Measurements from ENCODE around the gene DEFB113. TPM values are rescaled to one million over a fixed set of nuclear protein-coding genes. Genes with fewer than 3 reads are reported as not detected.
"Not testable (repeated sequence)": the region's sequence is repeated elsewhere in the genome, so short reads cannot be mapped to it uniquely, and the experiment has no call there.

The DEFB113 gene
- polyA plus RNA-seq, 6 donors from 2014 or later: not detected

GRCh38 chr6:49958180-49958579 lies 11.2 kb downstream of the DEFB113 start:
- Mint-ChIP-seq H3K27me3 (no peaks in the 10 kb centered on the region), H3K9me3 (peaks cover 0 to 9% (median 0%) of the 10 kb centered on the region in 7 donors), H3K4me3 (no peak overlapping the region), H3K4me1 (no peaks in the 10 kb centered on the region), H3K27ac (no peak overlapping the region), H3K36me3 (no peaks in the 10 kb centered on the region)
- no peak for DNase-seq
- ATAC-seq (ENCODE audit: low read depth in 2 of 2): no peak

DNA sequence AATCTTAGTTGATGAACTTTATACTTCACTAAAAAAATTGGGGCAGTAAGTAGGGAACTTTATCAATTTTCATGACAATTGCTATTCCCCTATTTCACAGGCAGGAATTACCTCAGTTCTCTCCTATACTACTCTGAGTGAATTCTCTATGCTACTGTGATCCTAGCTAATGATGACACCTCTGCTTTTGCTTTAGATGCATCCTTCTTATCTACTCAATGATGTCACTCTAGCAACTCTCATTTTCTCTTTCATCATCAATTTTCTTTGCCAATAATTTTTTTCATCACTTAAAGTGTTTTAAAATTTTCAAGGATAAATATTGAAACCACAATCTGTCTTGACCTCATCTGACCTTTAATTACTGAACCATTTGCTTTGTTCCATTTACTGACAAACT lies 13.6 kb downstream of the DEFB113 start:
- DNase-seq (no peak), ATAC-seq (ENCODE audit: low read depth in 2 of 2) (no peak)
- Mint-ChIP-seq H3K27ac (no peak overlapping the region), H3K36me3 (no peaks in the 10 kb centered on the region), H3K4me1 (no peaks in the 10 kb centered on the region), H3K27me3 (no peaks in the 10 kb centered on the region), H3K9me3 (peaks cover 0 to 9% (median 2%) of the 10 kb centered on the region in 7 donors), H3K4me3 (no peak overlapping the region)

GRCh38 chr6:49951926-49952325 lies 17.5 kb downstream of the DEFB113 start:
- Mint-ChIP-seq H3K27me3 (no peaks in the 10 kb centered on the region), H3K27ac (no peak overlapping the region), H3K36me3 (no peaks in the 10 kb centered on the region), H3K4me1 (no peaks in the 10 kb centered on the region), H3K9me3 (peaks cover 0 to 5% (median 2%) of the 10 kb centered on the region in 7 donors), H3K4me3 (no peak overlapping the region)
- ATAC-seq (ENCODE audit: low read depth in 2 of 2): no peak
- DNase-seq: no peak

- Mint-ChIP-seq H3K27ac (no peak overlapping the region), H3K4me3 (no peak overlapping the region), H3K36me3 (no peaks in the 10 kb centered on the region), H3K4me1 (no peaks in the 10 kb centered on the region), H3K27me3 (no peaks in the 10 kb centered on the region), H3K9me3 (peaks cover 0 to 6% (median 0%) of the 10 kb centered on the region in 7 donors)
- DNase-seq: no peak
- no peak for ATAC-seq (ENCODE audit: low read depth in 2 of 2)
Measured at GRCh38 chr6:49950415-49950751, 19.0 kb downstream of the DEFB113 start.

GRCh38 chr6:49949062-49949461 lies 20.4 kb downstream of the DEFB113 start:
- ATAC-seq (ENCODE audit: low read depth in 2 of 2) (no peak), DNase-seq (no peak)
- Mint-ChIP-seq H3K36me3 (no peaks in the 10 kb centered on the region), H3K9me3 (peaks cover 0 to 9% (median 5%) of the 10 kb centered on the region in 7 donors), H3K27me3 (no peaks in the 10 kb centered on the region), H3K4me3 (no peak overlapping the region), H3K27ac (no peak overlapping the region), H3K4me1 (no peaks in the 10 kb centered on the region)

GRCh38 chr6:49946835-49947234 lies 22.6 kb downstream of the DEFB113 start:
- no peaks in the 10 kb centered on the region for H3K4me1 Mint-ChIP-seq
- H3K4me3 Mint-ChIP-seq: no peak overlapping the region
- H3K36me3 Mint-ChIP-seq: no peaks in the 10 kb centered on the region
- no peak overlapping the region for H3K27ac Mint-ChIP-seq
- no peak for ATAC-seq (ENCODE audit: low read depth in 2 of 2)
- no peak for DNase-seq
- H3K27me3 Mint-ChIP-seq: no peaks in the 10 kb centered on the region
- H3K9me3 Mint-ChIP-seq: peaks cover 0 to 11% (median 3%) of the 10 kb centered on the region in 7 donors

DNA sequence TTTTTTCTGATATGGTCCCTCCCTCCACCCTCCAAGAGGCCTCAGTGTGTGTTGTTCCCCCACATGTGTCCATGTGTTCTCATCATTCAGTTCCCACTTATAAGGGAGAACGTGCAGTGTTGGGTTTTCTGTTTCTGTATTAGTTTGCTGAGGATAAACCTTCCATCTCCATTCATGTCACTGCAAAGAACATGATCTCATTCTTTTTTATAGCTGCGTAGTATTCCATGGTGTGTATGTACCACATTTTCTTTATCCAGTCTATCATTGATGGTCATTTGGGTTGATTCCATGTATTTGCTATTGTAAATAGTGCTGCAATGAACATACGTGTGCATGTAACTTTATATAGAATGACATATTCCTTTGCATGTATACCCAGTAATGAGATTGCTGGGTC lies 25.4 kb downstream of the DEFB113 start:
- H3K27me3 Mint-ChIP-seq: not testable (repeated sequence)
- H3K9me3 Mint-ChIP-seq: peaks cover 0 to 11% (median 2%) of the 10 kb centered on the region in 7 donors

GRCh38 chr6:49939993-49940498 lies 29.4 kb downstream of the DEFB113 start:
- Mint-ChIP-seq H3K4me1 (no peaks in the 10 kb centered on the region), H3K36me3 (no peaks in the 10 kb centered on the region), H3K27me3 (no peaks in the 10 kb centered on the region), H3K4me3 (no peak overlapping the region), H3K27ac (no peak overlapping the region), H3K9me3 (peaks cover 0 to 7% (median 2%) of the 10 kb centered on the region in 7 donors)
- DNase-seq (no peak), ATAC-seq (ENCODE audit: low read depth in 2 of 2) (no peak)

More for the DNA sequence above, 25.4 kb downstream of the DEFB113 start:
- ATAC-seq (ENCODE audit: low read depth in 2 of 2); DNase-seq; H3K36me3 Mint-ChIP-seq; H3K4me1 Mint-ChIP-seq; H3K4me3 Mint-ChIP-seq; H3K27ac Mint-ChIP-seq: not testable (repeated sequence)

DNA sequence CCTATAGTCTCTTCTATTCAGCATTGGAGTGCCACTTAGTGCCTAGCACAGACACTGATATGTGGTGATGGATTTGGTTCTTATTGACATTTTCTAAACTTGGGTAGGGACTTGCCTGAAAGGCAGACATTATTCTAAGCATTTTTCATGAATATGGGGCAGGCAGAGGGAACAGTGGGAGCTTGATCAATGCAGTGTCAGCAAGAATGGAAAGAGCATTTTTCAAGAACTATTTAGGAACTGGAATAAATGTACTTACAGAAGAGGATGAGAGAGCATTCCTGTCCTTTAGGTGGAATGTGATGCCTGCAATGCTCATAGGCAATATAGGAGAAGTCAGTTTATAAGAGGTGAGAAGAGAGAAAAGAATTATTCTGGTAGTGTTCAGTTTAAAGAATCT lies 31.6 kb downstream of the DEFB113 start:
- Mint-ChIP-seq H3K36me3 (no peaks in the 10 kb centered on the region), H3K27me3 (no peaks in the 10 kb centered on the region), H3K9me3 (peaks cover 0 to 3% (median 0%) of the 10 kb centered on the region in 7 donors), H3K4me3 (no peak overlapping the region), H3K4me1 (no peaks in the 10 kb centered on the region), H3K27ac (no peak overlapping the region)
- no peak for DNase-seq
- no peak for ATAC-seq (ENCODE audit: low read depth in 2 of 2)

- ATAC-seq (ENCODE audit: low read depth in 2 of 2) (no peak), DNase-seq (no peak)
- Mint-ChIP-seq H3K9me3 (peaks cover 0 to 3% (median 0%) of the 10 kb centered on the region in 7 donors), H3K4me1 (no peaks in the 10 kb centered on the region), H3K36me3 (no peaks in the 10 kb centered on the region), H3K27me3 (no peaks in the 10 kb centered on the region), H3K27ac (no peak overlapping the region), H3K4me3 (no peak overlapping the region)
Measured at GRCh38 chr6:49937017-49937416, 32.4 kb downstream of the DEFB113 start.

GRCh38 chr6:49935387-49935786 lies 34.0 kb downstream of the DEFB113 start:
- no peak for ATAC-seq (ENCODE audit: low read depth in 2 of 2)
- Mint-ChIP-seq H3K4me1 (no peaks in the 10 kb centered on the region), H3K9me3 (peaks cover 0 to 3% (median 0%) of the 10 kb centered on the region in 7 donors), H3K36me3 (no peaks in the 10 kb centered on the region), H3K27me3 (no peaks in the 10 kb centered on the region), H3K4me3 (no peak overlapping the region), H3K27ac (no peak overlapping the region)
- no peak for DNase-seq

GRCh38 chr6:49934770-49935169 lies 34.7 kb downstream of the DEFB113 start:
- no peaks in the 10 kb centered on the region for H3K4me1 Mint-ChIP-seq
- peaks cover 0 to 3% (median 0%) of the 10 kb centered on the region in 7 donors for H3K9me3 Mint-ChIP-seq
- no peak for ATAC-seq (ENCODE audit: low read depth in 2 of 2)

GRCh38 chr6:49933526-49933925 lies 35.9 kb downstream of the DEFB113 start:
- no peak for ATAC-seq (ENCODE audit: low read depth in 2 of 2)
- Mint-ChIP-seq H3K27me3 (no peaks in the 10 kb centered on the region), H3K4me3 (no peak overlapping the region), H3K4me1 (no peaks in the 10 kb centered on the region), H3K9me3 (peaks cover 0 to 3% (median 0%) of the 10 kb centered on the region in 7 donors), H3K36me3 (no peaks in the 10 kb centered on the region), H3K27ac (no peak overlapping the region)
- DNase-seq: no peak

More at GRCh38 chr6:49934770-49935169, 34.7 kb downstream of the DEFB113 start:
- Mint-ChIP-seq H3K27me3 (no peaks in the 10 kb centered on the region), H3K4me3 (no peak overlapping the region), H3K27ac (no peak overlapping the region), H3K36me3 (no peaks in the 10 kb centered on the region)
- DNase-seq: no peak

DNA sequence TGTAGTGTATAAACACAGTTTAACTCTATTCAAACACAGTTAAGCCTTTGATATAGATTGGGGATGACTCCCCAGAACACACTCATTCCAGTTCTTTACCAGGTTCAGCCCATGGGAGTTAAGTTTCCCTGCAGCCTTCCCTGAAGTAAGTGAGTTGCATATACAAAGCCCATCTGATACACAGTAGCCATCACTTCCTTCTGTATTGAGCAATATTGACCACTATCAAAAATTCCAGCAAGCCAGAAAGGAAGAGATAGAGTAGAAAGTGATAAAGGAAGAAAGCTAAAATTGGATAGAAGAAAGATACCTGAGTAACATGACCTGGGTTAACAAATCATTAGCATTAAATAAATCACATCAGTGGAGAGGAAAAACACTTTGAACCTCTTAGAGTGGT lies 40.1 kb downstream of the DEFB113 start:
- Mint-ChIP-seq H3K36me3 (no peaks in the 10 kb centered on the region), H3K4me3 (no peak overlapping the region), H3K27me3 (no peaks in the 10 kb centered on the region), H3K9me3 (peaks cover 0 to 7% (median 0%) of the 10 kb centered on the region in 7 donors), H3K27ac (no peak overlapping the region), H3K4me1 (no peaks in the 10 kb centered on the region)
- ATAC-seq (ENCODE audit: low read depth in 2 of 2) (no peak), DNase-seq (no peak)

DNA sequence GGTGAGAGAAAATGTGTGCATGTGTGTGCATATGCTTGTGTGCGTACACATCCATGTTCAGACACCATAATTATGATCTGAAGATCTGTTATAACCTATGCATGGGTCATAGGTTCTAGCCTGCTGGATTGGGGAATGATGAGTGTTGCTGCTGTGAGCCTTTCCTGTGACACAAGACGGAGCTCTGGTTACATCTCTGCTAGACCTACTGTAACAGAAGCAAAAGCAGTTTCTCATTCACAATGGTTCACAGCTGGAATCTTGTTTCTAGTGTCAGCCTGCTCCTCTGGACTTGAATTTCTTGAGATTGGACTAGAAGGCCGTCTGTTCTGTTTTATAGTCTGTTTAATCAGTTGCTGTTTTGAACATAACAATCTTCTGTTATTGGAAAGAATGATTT lies 45.6 kb downstream of the DEFB113 start:
- no peaks in the 10 kb centered on the region for H3K27me3 Mint-ChIP-seq
- no peak overlapping the region for H3K27ac Mint-ChIP-seq
- no peaks in the 10 kb centered on the region for H3K36me3 Mint-ChIP-seq
- ATAC-seq (ENCODE audit: low read depth in 2 of 2): no peak
- peaks cover 0 to 9% (median 0%) of the 10 kb centered on the region in 7 donors for H3K9me3 Mint-ChIP-seq
- H3K4me1 Mint-ChIP-seq: no peaks in the 10 kb centered on the region
- no peak for DNase-seq
- H3K4me3 Mint-ChIP-seq: no peak overlapping the region
